ENCODE measurements around the gene URB1.

GRCh38 chr21:32413697-32414578 is 21.1 kb upstream of the URB1 start:
- TF ChIP-seq, protein P1, sequence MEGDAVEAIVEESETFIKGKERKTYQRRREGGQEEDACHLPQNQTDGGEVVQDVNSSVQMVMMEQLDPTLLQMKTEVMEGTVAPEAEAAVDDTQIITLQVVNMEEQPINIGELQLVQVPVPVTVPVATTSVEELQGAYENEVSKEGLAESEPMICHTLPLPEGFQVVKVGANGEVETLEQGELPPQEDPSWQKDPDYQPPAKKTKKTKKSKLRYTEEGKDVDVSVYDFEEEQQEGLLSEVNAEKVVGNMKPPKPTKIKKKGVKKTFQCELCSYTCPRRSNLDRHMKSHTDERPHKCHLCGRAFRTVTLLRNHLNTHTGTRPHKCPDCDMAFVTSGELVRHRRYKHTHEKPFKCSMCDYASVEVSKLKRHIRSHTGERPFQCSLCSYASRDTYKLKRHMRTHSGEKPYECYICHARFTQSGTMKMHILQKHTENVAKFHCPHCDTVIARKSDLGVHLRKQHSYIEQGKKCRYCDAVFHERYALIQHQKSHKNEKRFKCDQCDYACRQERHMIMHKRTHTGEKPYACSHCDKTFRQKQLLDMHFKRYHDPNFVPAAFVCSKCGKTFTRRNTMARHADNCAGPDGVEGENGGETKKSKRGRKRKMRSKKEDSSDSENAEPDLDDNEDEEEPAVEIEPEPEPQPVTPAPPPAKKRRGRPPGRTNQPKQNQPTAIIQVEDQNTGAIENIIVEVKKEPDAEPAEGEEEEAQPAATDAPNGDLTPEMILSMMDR (IDR thresholded peaks at IDR 0.05) = no peak
- TF ChIP-seq POLR2A (IDR thresholded peaks at IDR 0.05) = no peak
